SK-N-SH (cell line): ENCODE measurements around the gene TDG.

Experiments
- CTCF ChIP-seq: fragments of 200-600 bp; sonication (generic); IDR thresholded peaks from 2 replicates; pipeline ENCODE4 v1.6.1; 2017; ENCODE audit warnings: antibody characterized with exemption, mild to moderate bottlenecking, moderate library complexity
- GATA2 ChIP-seq: sonication (generic); formaldehyde crosslinking; IDR thresholded peaks from 2 replicates; pipeline ENCODE4 v1.5.0; 2020; ENCODE audit warnings: mild to moderate bottlenecking, missing genetic modification reagents
- MXI1 ChIP-seq: IDR thresholded peaks from 2 replicates; pipeline ENCODE4 v1.6.1; 2012; ENCODE audit warnings: mild to moderate bottlenecking, low read depth, low read length, improper control_type of control experiment
- TAF1 ChIP-seq: IDR thresholded peaks from 2 replicates; pipeline ENCODE4 v1.6.1; 2012; ENCODE audit warnings: low read depth, mild to moderate bottlenecking, low read length, moderate library complexity, borderline replicate concordance
- YY1 ChIP-seq: IDR thresholded peaks from 2 replicates; pipeline ENCODE4 v1.4.0; 2012; ENCODE audit warnings: low read depth, mild to moderate bottlenecking

- TF ChIP-seq CTCF (no peak), MXI1 (no peak), GATA2 (CRISPR knock-in tag) (no peak), TAF1 (no peak), YY1 (no peak)
Observed at GRCh38 chr12:104022786-104023185, 57.1 kb downstream of the TDG start.
